Activated gamma-delta T cell treated with Interleukin-2 at 50 U/mL for 16 hours (primary cell): ENCODE results near the gene HNRNPA2B1.
"Not testable (repeated sequence)": the region's sequence is repeated elsewhere in the genome, so short reads cannot be mapped to it uniquely, and the experiment has no call there.

Source experiments
- DNase-seq: peaks from one replicate; pipeline ENCODE4 v3.0.0-alpha.2; 2020

The HNRNPA2B1 gene

DNA sequence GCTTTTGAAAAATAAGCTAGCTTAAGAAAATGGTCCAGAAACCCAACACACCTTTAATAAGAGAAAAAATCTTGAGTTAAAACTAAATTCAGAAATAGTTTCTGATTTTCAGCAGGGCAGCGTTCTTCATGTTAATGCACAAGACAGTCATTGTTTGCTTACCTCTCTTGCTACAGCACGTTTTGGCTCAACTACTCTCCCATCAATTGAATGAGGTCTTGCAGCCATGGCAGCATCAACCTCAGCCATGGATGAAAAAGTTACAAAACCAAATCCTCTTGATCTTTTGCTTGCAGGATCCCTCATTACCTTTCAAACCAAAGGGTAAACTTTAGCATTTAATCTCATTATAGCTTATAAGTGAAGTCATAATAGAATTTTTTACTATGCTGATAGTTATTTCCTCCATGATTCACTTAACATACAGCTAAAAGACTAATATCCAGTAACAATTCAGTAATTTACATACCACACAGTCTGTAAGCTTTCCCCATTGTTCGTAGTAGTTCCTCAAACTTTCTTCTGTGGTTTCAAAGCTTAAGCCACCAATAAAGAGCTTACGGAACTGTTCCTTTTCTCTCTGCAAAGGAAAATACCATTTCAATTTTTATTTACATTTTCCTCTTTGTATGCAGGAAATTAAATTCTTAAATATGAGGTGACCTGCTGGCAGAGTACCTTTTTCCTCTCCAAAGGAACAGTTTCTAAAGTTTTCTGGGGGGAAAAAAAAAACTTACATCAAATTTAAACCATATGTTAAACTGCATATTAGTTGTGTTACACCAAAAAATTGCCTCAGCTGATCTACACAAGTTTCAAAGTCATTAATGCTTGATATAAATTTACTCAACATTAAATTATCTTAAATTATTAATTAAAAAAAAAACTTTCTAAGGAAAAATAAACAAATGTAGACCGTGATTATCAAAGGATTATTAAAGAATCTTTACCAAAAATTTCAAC, 3.1 kb downstream of the HNRNPA2B1 start:
- DNase-seq, result no peak

DNA sequence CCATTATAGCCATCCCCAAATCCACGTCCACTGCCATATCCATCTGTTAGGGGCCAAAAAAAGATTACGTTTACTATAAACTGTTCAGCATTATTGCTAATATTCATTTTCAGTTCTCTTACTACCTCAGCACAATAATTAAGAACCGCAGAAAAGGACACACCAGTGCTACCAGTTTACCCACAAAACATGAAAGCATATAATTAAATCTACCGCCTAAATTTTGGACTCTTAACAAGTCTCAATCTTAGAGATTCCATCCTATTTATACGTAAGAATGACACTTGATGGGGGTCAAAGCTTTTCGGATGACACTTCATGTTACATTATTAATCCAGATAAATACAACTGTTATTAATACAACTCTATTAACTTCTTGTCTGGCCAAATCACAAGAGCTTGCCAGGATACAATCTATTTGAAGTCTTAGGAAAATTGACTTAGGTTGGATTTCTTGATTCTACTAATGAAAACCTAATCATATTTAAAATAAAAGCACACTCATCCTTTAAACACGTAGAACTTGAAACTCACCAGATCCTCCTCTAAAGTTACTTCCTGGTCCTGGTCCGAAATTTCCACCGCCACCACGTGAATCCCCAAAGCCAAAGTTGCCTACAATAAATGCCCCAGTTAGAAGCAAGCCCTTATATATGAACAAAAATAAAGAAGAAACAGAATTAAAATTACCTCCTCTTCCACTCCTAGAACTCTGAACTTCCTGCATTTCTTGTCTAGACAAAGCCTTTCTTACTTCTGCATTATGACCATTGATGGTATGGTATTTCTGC, 4.5 kb downstream of the HNRNPA2B1 start:
- DNase-seq, result no peak

DNA sequence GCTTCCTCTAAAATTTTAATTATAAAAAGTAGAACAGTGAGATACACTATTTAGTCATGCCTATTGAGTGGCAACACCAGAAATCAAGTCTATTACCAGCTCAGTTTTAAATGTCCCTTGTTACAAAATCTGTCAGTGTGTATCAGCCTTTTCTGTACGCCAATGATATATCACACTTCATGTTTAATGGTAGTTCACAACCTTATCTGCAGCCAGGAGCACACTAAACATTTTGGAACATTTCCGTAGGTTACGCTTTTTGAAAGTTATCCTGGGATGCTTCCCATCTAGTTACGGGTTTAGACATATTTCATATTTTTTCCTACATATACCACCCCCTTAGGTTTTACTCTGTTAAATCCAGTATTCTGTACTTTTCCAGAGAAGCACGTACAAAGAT, 5.4 kb downstream of the HNRNPA2B1 start:
- no peak for DNase-seq

DNA sequence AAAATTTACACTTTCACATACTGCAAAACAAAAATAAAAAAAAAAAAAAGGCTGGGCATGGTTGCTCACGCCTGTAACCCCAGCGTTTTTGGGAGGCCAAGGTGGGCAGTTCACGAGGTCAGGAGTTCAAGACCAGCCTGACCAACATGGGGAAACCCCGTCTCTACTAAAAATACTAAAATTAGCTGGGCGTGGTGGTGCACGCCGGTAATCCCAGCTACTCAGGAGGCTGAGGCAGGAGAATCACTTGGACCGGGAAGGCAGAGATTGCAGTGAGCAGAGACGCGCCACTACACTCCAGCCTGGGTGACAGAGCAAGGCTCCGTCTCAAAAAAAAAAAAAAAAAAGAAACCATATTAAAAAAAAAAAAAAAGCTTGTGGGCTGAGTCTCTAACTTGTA, 5.8 kb downstream of the HNRNPA2B1 start:
- DNase-seq, result not testable (repeated sequence)

DNA sequence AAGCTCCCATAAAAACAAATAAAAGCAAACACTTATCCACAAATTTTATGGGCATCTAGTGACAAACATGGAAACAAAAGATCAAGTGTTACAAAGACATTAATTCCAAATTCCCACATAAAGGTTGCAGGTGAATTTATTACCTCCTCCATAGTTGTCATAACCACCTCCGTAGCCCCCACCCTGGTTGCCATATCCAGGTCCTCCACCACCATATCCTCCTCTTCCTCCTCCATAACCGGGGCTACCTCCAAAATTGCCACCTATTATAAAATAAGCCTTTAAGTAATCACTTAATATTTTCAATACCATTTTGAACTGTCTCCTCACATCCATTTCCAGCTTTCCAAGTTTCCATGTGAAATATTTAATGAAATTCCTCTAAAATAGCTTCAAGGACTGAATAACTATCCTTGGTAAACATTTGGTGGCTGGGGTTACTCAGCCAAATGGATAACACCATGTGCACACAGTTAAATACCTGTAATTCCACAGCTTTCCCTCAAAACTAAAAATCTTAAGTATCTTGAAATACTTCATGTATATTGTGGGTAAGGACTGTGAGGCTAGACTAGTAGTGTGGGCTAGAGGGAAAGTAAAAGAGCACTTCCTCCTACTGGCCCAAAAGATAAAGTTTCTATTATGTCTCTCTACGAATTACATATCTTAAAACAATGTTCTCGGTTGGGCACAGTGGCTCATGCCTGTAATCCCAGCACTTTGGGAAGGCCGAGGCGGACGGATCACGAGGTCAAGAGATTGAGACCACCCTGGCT, 6.9 kb downstream of the HNRNPA2B1 start:
- DNase-seq, result no peak

DNA sequence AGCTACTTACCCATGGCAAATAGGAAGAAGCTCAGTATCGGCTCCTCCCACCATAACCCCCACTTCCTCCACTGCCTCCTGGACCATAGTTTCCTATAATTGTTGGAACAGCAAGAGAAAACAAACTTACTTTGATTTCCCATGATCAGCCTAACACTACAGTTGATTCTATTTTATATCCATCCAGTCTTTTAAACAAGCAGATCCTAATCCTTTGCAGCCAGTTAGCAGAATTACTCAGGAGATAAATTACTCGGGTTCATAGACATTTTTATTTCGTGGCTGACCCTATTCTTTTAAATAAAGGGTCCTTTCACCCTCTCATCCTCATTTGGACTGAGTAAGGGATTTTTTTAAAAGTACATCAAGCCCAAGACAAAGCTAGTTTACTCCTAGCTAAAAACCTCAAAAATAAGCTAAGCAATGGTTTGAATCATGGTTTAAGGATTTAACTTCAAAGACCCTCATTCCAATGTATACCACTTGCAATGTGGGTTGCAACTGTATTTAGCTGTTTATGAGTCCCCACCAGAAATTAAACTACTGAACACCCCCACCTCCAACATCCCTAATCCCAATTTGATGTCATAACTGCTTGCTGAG, 8.0 kb downstream of the HNRNPA2B1 start:
- DNase-seq, result no peak

DNA sequence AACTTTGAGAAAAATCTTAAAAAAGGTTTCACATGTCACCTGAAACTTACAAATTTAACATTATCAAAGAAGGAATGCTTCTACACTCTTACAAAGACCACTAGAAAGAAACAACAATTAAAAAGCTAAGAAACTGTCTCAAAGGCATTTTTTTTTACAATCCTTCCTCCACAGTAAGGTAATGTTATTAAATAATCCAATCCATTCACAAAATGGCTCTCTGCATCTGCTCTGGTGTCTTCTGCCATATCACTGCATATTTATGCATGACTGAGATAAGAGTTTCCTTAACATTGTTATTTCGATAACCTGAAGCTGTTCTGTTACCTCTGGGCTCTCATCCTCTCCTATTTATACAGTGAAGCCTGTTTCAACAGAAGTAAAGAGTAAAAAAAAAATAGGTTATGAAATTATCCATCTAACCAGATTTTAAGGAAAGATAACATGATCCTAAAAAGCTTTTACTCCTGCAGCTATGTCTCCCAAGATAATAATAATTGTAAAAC, 8.5 kb downstream of the HNRNPA2B1 start:
- DNase-seq, result no peak

DNA sequence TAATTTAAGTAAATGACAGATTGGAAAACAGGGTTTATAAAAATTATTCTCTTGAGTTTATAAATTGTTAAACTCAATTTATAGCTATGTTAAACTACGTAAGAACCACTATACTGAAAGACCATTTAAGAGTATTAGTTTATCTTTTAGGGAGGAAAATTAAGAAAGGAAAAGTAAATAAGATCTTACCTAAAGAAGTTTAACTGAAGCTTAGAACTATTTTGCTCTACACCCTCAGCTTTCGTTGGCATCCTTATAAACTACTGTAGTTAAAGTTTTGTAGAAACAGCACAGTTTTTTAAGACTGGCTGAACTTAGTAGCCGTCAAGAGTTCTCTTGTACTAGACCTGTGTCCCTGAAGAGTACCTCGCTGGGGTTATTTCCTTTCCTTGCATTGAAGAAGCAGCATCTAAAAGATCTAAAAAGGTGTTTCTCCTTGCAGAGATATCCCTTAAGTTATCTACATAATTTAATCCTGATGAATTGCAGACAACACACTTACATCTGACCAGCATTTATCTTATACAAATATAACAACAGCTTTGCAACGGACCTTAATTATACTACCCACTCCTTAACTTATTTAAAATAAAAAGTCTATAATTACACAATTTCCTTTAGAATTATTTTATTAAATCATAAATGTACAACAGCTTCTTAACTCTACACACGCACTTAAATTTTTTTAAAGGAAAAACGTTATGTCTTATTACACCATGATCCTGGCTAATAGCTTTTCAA, 9.1 kb downstream of the HNRNPA2B1 start:
- no peak for DNase-seq

DNA sequence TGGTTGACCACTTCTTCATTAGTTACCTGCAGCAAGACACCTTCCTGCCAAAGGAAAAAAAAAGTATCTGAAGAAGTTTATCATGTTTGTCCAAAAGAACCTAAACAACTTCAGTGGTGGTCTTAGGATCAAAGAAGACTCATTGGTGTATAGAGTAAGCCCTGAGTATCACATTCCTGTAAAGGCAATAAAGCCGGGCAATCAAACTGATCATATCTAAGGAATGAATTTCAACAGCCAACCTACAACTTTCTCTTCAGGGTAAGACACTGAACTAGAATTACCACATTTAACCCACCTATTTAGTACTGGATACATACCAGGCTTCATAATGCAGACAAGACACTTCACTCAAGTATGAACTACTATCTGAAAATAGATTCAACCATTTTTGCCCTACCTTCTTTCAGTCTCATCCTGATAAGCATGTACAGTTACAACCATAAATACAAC, 10.1 kb downstream of the HNRNPA2B1 start:
- DNase-seq, result no peak

DNA sequence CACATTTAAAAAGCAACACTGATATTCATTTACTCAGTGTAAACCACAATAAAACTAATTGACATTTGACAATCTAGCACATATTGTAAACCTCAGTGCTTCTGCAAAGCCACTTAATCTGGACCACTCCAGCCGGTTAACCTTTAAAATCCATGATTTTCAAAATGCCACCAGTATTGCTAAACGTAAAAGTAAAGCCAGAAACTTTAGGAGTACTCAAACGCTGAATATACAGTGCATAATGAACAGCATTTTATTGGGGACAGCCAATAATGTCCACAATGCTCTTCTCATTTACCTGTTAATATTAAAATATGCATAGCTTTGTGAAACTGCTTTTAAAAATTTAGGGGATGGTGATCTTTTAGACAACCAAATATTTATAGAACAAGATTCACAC, 10.8 kb downstream of the HNRNPA2B1 start:
- no peak for DNase-seq

DNA sequence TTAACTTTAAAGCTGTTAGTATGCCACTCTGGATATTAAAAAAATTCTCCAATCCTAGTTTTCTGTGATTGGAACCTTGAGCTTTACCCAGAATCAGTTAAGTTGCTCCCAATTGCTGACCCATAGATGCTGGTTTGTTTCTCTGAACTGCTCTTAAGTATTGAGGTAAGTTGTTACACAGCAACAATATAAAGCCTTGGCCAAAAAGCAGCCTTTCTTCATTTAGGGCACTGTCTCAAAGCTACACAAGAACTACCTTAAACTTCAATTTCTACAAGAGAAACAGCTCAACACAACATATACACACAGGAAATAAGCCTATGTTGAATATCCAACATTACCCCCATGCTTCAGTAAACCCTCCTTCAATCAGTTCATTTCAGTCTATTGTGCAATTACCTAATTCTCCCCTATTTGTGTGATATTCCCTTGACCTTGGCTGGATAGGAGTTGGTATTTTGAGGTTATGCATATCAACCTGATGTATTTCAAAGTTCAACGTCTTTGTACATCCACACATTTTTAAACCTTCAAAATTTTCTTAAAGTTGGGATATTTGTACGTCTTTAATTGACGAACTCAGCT, 11.5 kb downstream of the HNRNPA2B1 start:
- DNase-seq, result no peak

DNA sequence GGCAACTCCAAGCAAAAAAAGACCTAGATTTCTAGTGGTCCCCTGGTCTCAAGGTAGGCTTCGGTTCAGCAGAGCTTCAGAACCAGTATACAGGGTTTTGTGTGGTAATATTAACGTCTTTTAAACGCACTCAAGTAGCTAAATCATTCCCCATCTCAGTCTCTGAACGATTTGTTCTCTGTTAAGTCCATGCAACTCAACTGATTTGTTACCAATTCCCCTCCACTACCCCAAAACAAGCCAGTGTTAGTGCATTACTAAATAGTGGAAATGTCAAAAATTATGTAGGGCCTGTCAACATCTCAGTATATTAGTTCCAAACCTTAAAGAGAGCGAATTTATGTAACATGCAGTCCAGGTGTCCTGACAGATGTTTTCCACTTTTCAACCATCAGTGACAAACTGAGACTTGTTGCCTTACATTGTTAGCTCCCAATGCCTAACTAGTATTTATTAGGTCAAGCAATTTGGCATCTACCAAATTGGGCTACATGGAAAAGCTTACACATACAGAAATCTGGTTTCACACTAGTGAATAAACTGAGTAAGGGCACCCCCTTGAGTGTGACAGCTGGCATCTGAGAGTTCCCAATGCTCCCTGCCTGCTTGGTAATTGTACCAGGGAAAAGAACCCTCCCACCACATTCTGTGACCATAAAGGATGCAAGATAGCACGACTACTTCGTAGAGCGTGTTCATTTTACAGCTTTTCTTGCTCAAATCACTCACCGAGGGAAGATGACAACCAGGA, 12.2 kb downstream of the HNRNPA2B1 start:
- no peak for DNase-seq

DNA sequence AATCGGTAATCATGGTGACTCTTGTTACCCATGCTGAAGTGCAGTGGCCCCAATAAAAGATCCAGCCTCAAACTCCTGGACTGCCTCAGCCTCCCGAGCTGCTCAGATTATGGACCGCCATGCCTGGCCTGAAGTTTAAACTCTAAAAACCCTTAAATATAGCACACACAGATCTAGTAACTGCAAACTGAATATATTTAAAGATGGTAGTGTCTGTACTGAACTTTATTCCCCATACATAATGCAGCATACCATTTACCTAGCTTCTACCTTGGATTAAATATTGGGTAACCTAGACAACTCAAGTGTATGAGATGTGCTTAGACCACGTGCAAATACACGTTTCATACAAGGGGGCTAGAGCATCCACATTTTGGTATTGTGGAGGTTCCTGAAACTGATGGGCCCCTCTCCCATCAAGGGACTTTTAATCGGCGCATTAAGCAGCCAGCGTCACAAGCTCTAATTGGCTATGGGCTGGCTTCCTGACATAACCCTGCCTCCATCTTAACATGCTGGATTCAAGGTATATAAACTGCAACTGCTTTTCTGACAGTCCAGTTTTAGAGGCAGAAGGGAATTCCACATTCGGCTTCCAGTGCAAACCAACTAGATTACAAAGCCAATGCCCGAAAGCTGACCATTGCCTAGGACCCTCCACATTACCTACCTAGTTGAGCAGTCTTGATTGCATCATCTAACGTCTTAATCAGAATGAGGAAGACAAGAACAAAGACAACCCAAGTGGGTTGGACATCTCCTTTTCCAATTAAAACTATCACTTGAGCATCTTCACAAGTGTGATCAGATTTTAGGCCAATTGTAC, 13.0 kb downstream of the HNRNPA2B1 start:
- no peak for DNase-seq

DNA sequence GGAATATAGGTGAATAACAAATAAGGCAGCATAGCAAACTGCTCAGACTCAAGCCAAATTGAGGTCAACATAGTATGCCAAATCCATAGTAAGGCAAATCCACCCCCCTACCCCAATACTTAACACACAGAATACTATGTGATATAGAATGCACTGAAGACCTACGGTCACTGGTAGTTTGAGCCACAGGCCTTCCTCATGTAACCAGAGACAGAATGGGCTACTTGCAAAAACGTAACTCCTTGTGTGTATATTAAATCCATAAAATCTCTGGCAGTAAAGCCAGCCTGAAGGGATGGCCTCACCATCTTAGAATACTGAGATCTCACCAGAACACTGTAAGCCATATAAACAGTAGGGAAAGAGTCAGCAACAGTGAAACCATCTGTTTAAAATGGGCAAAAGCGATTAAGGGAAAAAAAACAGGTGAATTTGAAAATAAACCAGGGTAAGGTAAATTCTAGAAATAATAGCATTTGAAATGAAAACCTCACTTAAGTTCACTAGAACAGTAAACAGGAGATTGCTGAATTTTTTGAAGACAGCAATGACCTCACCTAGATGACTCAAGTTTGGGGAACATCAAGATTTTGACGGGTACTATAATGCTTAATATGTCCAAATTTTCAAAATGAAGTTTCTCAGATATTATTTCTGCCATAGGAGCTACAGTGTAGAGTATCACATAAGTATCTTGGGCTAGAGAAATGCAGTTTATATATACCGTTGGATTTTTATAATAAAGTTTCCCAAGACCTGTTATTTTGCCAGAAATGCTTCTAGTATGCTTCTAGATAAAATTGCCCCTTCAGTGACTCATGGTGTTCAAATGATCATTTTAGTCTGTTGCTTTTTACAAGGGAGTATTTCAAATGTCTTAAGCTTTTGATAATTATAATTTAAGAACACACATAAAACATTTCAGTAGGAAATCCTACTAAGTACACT, 13.9 kb downstream of the HNRNPA2B1 start:
- no peak for DNase-seq

DNA sequence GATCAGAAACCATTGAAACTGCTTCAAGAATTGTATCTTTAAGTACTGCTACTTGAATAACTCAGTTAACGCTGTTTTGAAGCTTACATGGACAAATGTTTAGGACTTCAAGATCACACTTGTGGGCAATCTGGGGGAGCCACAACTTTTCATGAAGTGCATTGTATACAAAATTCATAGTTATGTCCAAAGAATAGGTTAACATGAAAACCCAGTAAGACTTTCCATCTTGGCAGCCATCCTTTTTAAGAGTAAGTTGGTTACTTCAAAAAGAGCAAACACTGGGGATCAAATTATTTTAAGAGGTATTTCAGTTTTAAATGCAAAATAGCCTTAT, 14.7 kb downstream of the HNRNPA2B1 start:
- no peak for DNase-seq

DNA sequence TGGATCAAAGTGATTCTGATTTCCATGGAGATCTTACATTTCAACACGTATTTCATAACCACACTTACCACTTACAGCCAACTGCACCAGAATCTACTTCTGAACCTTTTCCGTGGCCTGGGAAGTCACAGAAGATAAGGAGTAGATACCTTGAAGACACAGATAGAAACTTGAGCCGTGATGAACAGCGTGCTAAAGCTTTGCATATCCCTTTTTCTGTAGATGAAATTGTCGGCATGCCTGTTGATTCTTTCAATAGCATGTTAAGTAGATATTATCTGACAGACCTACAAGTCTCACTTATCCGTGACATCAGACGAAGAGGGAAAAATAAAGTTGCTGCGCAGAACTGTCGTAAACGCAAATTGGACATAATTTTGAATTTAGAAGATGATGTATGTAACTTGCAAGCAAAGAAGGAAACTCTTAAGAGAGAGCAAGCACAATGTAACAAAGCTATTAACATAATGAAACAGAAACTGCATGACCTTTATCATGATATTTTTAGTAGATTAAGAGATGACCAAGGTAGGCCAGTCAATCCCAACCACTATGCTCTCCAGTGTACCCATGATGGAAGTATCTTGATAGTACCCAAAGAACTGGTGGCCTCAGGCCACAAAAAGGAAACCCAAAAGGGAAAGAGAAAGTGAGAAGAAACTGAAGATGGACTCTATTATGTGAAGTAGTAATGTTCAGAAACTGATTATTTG, 15.3 kb downstream of the HNRNPA2B1 start:
- DNase-seq, result no peak

DNA sequence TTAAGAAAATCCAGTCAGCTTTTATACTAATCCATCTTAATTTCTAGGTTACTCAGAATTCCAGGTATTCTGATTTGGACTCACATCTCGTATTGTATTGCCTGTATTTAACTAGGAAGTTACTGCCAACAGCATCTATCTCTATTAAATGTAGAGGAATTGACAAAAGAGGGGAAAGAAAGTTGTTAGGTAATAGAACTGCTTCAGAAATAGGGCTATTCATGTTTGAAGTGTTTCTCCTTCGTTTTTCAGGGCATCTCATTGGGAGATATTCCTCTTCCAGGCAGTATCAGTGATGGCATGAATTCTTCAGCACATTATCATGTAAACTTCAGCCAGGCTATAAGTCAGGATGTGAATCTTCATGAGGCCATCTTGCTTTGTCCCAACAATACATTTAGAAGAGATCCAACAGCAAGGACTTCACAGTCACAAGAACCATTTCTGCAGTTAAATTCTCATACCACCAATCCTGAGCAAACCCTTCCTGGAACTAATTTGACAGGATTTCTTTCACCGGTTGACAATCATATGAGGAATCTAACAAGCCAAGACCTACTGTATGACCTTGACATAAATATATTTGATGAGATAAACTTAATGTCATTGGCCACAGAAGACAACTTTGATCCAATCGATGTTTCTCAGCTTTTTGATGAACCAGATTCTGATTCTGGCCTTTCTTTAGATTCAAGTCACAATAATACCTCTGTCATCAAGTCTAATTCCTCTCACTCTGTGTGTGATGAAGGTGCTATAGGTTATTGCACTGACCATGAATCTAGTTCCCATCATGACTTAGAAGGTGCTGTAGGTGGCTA, 16.1 kb downstream of the HNRNPA2B1 start:
- not testable (repeated sequence) for DNase-seq
